ENCODE results near the gene JKAMP. TPM values are rescaled to one million over a fixed set of nuclear protein-coding genes. Genes with fewer than 3 reads are reported as not detected.

The JKAMP gene
- polyA plus RNA-seq, 1 donor (not counting 4 experiments of a cell fraction or from before 2014, with no cell fraction given): 166 TPM

GRCh38 chr14:59520224-59520623 is 35.9 kb downstream of the JKAMP start:
- Histone ChIP-seq H3K79me2 (ENCODE audit: control insufficient read depth, insufficient read depth, low read length) (no peaks in the 10 kb centered on the region), H3K9me3 (ENCODE audit: control insufficient read depth, low read depth, low read length) (no peaks in the 10 kb centered on the region), H3K4me2 (ENCODE audit: control insufficient read depth, extremely low read depth, insufficient read depth, low read depth, low read length) (no peak overlapping the region), H3K4me3 (ENCODE audit: control insufficient read depth in 2 of 3, extremely low read depth in 1 of 3, insufficient read depth in 2 of 3, low read depth in 1 of 3, low read length in 3 of 3) (no peak overlapping the region), H3K27ac (ENCODE audit: control insufficient read depth, insufficient read depth, low read length) (no peak overlapping the region), H2AFZ (ENCODE audit: control insufficient read depth, low read length) (no peak overlapping the region), H3K36me3 (ENCODE audit: control insufficient read depth in 2 of 2, extremely low read depth in 1 of 2, insufficient read depth in 2 of 2, low read length in 2 of 2) (no peaks in the 10 kb centered on the region), H3K4me1 (ENCODE audit: control insufficient read depth, extremely low read depth, insufficient read depth, low read length) (no peaks in the 10 kb centered on the region), H4K20me1 (ENCODE audit: control insufficient read depth, extremely low read depth, insufficient read depth, low read length) (no peaks in the 10 kb centered on the region), H3K27me3 (ENCODE audit: control insufficient read depth, extremely low read depth, insufficient read depth, low read length) (no peaks in the 10 kb centered on the region), H3K9me1 (ENCODE audit: control insufficient read depth, extremely low read depth, insufficient read depth, low read length) (no peaks in the 10 kb centered on the region), H3K9ac (ENCODE audit: control insufficient read depth, extremely low read depth, insufficient read depth, low read length) (no peak overlapping the region)
- dilution Hi-C loops (cut with MboI; ENCODE audit: extremely low pct_ligation_motif_present, low sequenced_read_pairs): no loop called here
- no peak for TF ChIP-seq EZH2 (IDR thresholded peaks at IDR 0.05; ENCODE audit: low read length)
- TF ChIP-seq, protein P1, sequence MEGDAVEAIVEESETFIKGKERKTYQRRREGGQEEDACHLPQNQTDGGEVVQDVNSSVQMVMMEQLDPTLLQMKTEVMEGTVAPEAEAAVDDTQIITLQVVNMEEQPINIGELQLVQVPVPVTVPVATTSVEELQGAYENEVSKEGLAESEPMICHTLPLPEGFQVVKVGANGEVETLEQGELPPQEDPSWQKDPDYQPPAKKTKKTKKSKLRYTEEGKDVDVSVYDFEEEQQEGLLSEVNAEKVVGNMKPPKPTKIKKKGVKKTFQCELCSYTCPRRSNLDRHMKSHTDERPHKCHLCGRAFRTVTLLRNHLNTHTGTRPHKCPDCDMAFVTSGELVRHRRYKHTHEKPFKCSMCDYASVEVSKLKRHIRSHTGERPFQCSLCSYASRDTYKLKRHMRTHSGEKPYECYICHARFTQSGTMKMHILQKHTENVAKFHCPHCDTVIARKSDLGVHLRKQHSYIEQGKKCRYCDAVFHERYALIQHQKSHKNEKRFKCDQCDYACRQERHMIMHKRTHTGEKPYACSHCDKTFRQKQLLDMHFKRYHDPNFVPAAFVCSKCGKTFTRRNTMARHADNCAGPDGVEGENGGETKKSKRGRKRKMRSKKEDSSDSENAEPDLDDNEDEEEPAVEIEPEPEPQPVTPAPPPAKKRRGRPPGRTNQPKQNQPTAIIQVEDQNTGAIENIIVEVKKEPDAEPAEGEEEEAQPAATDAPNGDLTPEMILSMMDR (optimal IDR thresholded peaks at IDR 0.05 in 1 of 3, IDR thresholded peaks at IDR 0.05 in 1 of 3, conservative IDR thresholded peaks at IDR 0.05 in 1 of 3; ENCODE audit: extremely low read depth in 1 of 3, insufficient read depth in 2 of 3, low read length in 3 of 3): no peak
- DNase-seq (ENCODE audit: low read depth, low spot score): no peak
- FAIRE-seq: no peak

- FAIRE-seq (no peak), DNase-seq (ENCODE audit: low read depth, low spot score) (no peak)
- dilution Hi-C loops (cut with MboI; ENCODE audit: extremely low pct_ligation_motif_present, low sequenced_read_pairs): no loop called here
- Histone ChIP-seq H2AFZ (ENCODE audit: control insufficient read depth, low read length) (no peak overlapping the region), H3K4me1 (ENCODE audit: control insufficient read depth, extremely low read depth, insufficient read depth, low read length) (no peaks in the 10 kb centered on the region), H3K27ac (ENCODE audit: control insufficient read depth, insufficient read depth, low read length) (no peak overlapping the region), H4K20me1 (ENCODE audit: control insufficient read depth, extremely low read depth, insufficient read depth, low read length) (no peaks in the 10 kb centered on the region), H3K36me3 (ENCODE audit: control insufficient read depth in 2 of 2, extremely low read depth in 1 of 2, insufficient read depth in 2 of 2, low read length in 2 of 2) (no peaks in the 10 kb centered on the region), H3K27me3 (ENCODE audit: control insufficient read depth, extremely low read depth, insufficient read depth, low read length) (no peaks in the 10 kb centered on the region), H3K79me2 (ENCODE audit: control insufficient read depth, insufficient read depth, low read length) (no peaks in the 10 kb centered on the region), H3K4me2 (ENCODE audit: control insufficient read depth, extremely low read depth, insufficient read depth, low read depth, low read length) (no peak overlapping the region), H3K4me3 (ENCODE audit: control insufficient read depth in 2 of 3, extremely low read depth in 1 of 3, insufficient read depth in 2 of 3, low read depth in 1 of 3, low read length in 3 of 3) (no peak overlapping the region), H3K9ac (ENCODE audit: control insufficient read depth, extremely low read depth, insufficient read depth, low read length) (no peak overlapping the region), H3K9me1 (ENCODE audit: control insufficient read depth, extremely low read depth, insufficient read depth, low read length) (no peaks in the 10 kb centered on the region), H3K9me3 (ENCODE audit: control insufficient read depth, low read depth, low read length) (no peaks in the 10 kb centered on the region)
- no peak for TF ChIP-seq EZH2 (IDR thresholded peaks at IDR 0.05; ENCODE audit: low read length)
- TF ChIP-seq, protein P1 (optimal IDR thresholded peaks at IDR 0.05 in 1 of 3, IDR thresholded peaks at IDR 0.05 in 1 of 3, conservative IDR thresholded peaks at IDR 0.05 in 1 of 3; ENCODE audit: extremely low read depth in 1 of 3, insufficient read depth in 2 of 3, low read length in 3 of 3): no peak
Measured at GRCh38 chr14:59529189-59529588, 44.9 kb downstream of the JKAMP start.
